Ovary (tissue), 9 donors: Measurements from ENCODE around the gene MFGE8. TPM values are rescaled to one million over a fixed set of nuclear protein-coding genes. Genes with fewer than 3 reads are reported as not detected.
"Not testable (repeated sequence)": the region's sequence is repeated elsewhere in the genome, so short reads cannot be mapped to it uniquely, and the experiment has no call there.

Experiments
- DNase-seq, 5 donors: peaks; one replicate each; pipeline ENCODE4 v3.0.0-alpha.2; 2019 to 2020
- H3K27ac ChIP-seq, 2 donors: fragments of 200-600 bp; one replicate each; pipeline versions ENCODE4 v1.5.1 to v1.8.0; 2019 to 2022
- H3K27me3 ChIP-seq: fragments of 200-600 bp; one replicate; pipeline ENCODE4 v1.8.0; 2022
- H3K36me3 ChIP-seq: fragments of 200-600 bp; sonication (generic); one replicate; pipeline ENCODE4 v1.5.1; 2019
- H3K4me1 ChIP-seq: one replicate; pipeline ENCODE4 v1.8.1; 2013; ENCODE audit warnings: mild to moderate bottlenecking, moderate library complexity; ENCODE audit not compliant: insufficient read depth
- H3K4me3 ChIP-seq: fragments of 200-600 bp; sonication (generic); one replicate; pipeline ENCODE4 v1.5.1; 2017
- H3K9me3 ChIP-seq, 2 donors: fragments of 200-600 bp in 1 of 2; sonication (generic) in 1 of 2; one replicate each; pipeline versions ENCODE4 v1.5.1 to v1.8.1; 2013 to 2019; ENCODE audit warnings: mild to moderate bottlenecking in 1 of 2, moderate library complexity in 1 of 2
- EP300 ChIP-seq: sonication (generic); formaldehyde crosslinking; IDR thresholded peaks from one replicate; pipeline ENCODE4 v1.6.1; 2017; ENCODE audit warnings: antibody characterized with exemption
- POLR2A ChIP-seq: fragments of 450-650 bp; IDR thresholded peaks from one replicate; pipeline ENCODE4 v1.6.1; 2017; ENCODE audit warnings: antibody characterized with exemption, mild to moderate bottlenecking, moderate library complexity
- WGBS, 3 donors: extraction: QIAGEN DNeasy Blood & Tissue Kit in 1 of 3; methylation state at CpG; one replicate each; pipeline versions ENCODE4 v1.1.5 to v1.1.7; 2013 to 2017; 5-methylcytosine and 5-hydroxymethylcytosine counted together
- intact Hi-C, 4 donors: fragments of 100-400 bp; cut with DNase I; formaldehyde crosslinking; loops; one replicate each; pipeline versions ENCODE4 v1.11.0 to v1.15.1; 2022 to 2023
- polyA plus RNA-seq, 2 donors: library from polyadenylated mRNA; stranded (reverse); fragments of 200-250 nt in 1 of 2; fragments of 350-450 nt in 1 of 2; fragmentation: Illumina TruSeq in 1 of 2; extraction: RNeasy Lipid Tissue Mini Kit (QIAGEN cat#74804) in 1 of 2; gene quantifications; one replicate each; pipeline ENCODE4 v1.2.3, GENCODE V29; 2013 to 2014
- total RNA-seq, 7 donors: library from RNA; depleted of rRNA in 2 of 7; stranded (reverse); fragments of >200 nt in 2 of 7; fragmentation: NEBNext Ultra II Directional in 3 of 7; extraction: Animal tissue kit (Norgen Biotek cat#: 25700) in 3 of 7; gene quantifications; one replicate each; pipeline versions ENCODE4 v1.1.0 to v1.2.4, GENCODE V29; 2016 to 2023
- TF ChIP-seq, protein P1 (sequence below), 3 donors: fragments of 450-650 bp in 2 of 3; fragments of 200-600 bp in 1 of 3; IDR thresholded peaks; one replicate each; pipeline versions ENCODE4 v1.5.1 to v1.8.0; 2016 to 2022; ENCODE audit warnings: antibody characterized with exemption in 3 of 3, mild to moderate bottlenecking in 1 of 3
- donor health status: DM: no; HTN: no; CAD: no; lungs with moderate emphysema.
- donor health status: DM: no; HTN: no; CAD: no.
- donor health status: Bipolar disorder and iron deficiency.
- donor health status: DM: yes; HTN: yes; CAD: no.
- donor health status: DM: no; HTN: no; CAD: no.
- donor health status: DM: yes; HTN: yes; CAD: no.

MFGE8 gene
- total and polyA plus RNA-seq, 9 donors: 193 to 383 (median 213) TPM

- WGBS, 3 donors: 33 to 42% (median 41%) methylated on average over 4 of the region's 4 CpGs
- H3K4me3 ChIP-seq: no peak overlapping the region
- TF ChIP-seq, protein P1, sequence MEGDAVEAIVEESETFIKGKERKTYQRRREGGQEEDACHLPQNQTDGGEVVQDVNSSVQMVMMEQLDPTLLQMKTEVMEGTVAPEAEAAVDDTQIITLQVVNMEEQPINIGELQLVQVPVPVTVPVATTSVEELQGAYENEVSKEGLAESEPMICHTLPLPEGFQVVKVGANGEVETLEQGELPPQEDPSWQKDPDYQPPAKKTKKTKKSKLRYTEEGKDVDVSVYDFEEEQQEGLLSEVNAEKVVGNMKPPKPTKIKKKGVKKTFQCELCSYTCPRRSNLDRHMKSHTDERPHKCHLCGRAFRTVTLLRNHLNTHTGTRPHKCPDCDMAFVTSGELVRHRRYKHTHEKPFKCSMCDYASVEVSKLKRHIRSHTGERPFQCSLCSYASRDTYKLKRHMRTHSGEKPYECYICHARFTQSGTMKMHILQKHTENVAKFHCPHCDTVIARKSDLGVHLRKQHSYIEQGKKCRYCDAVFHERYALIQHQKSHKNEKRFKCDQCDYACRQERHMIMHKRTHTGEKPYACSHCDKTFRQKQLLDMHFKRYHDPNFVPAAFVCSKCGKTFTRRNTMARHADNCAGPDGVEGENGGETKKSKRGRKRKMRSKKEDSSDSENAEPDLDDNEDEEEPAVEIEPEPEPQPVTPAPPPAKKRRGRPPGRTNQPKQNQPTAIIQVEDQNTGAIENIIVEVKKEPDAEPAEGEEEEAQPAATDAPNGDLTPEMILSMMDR (IDR thresholded peaks at IDR 0.05): no peak
- TF ChIP-seq POLR2A (no peak), EP300 (no peak)
- no peaks in the 10 kb centered on the region for H3K9me3 ChIP-seq
- intact Hi-C loops: no loop called here
- DNase-seq: no peak
- no peaks in the 10 kb centered on the region for H3K36me3 ChIP-seq
- no peaks in the 10 kb centered on the region for H3K4me1 ChIP-seq
- no peaks in the 10 kb centered on the region for H3K27me3 ChIP-seq
- no peak overlapping the region for H3K27ac ChIP-seq
These were observed 19.2 kb upstream of the MFGE8 start for GRCh38 chr15:88932271-88932874.

DNA sequence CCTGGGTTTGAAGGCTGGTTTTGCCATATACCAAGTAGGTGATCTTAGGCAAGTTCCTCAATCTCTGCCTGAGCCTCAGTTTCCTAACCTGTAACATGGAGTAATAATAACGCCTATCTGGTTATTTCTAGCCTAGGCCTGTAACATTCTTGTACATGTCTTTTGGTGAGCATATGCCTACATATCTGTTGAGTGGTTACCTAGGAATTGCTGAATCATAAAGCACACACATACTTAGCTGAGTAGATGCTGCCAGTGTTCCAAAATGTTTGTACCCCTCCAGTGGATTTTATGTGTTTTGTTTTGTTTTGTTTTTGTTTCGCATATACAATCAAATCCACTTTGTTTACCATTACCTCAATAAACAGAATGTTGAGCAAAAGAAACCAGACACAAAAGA is 17.4 kb upstream of the MFGE8 start:
- H3K27me3 ChIP-seq: no peaks in the 10 kb centered on the region
- no peak overlapping the region for H3K4me3 ChIP-seq
- no peak overlapping the region for H3K27ac ChIP-seq
- intact Hi-C loops: no loop called here
- no peaks in the 10 kb centered on the region for H3K9me3 ChIP-seq
- H3K36me3 ChIP-seq: no peaks in the 10 kb centered on the region
- DNase-seq: no peak
- no peak for TF ChIP-seq POLR2A
- TF ChIP-seq, protein P1 (IDR thresholded peaks at IDR 0.05): no peak
- no peak for TF ChIP-seq EP300
- no peaks in the 10 kb centered on the region for H3K4me1 ChIP-seq
- WGBS, 3 donors: 81 to 84% (median 82%) methylated on average over 2 of the region's 2 CpGs

DNA sequence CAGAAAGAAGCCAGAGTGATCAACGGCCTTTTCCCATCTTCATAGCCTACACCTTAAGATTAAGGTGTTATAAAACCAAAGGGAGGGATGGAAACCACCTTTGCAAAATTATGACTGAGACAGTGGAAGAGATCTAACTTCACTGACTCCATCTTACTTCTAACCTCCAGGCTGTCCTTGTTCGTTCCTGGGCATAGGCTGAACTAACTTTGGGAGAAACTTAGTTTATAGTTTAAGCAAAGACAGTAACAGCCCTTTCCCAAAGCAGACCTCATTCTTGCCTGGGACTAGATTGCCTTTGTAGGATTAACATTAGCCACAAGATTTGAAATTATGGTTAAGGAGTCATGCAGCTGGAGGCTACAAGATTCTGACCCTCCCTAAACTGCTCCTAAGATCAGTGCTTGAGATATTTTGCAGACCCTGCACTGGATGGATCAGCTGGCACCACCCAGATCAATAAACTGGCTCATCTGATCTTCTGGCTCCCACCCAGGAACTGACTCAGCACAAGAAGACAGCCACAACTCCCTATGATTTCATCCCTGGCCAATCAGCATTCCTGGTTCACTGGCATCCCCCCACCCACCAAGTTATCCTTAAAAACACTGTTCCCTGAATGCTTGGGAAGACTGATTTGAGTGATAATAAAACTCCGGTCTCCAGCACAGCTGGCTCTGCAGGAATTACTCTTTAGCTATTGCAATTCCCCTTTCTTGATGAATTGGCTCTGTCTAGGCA is 16.3 kb upstream of the MFGE8 start:
- intact Hi-C loops, H3K9me3 ChIP-seq, H3K36me3 ChIP-seq, H3K4me1 ChIP-seq, H3K27me3 ChIP-seq, H3K27ac ChIP-seq, H3K4me3 ChIP-seq, DNase-seq: not testable (repeated sequence)
- 65 to 71% (median 71%) methylated on average over 3 of the region's 3 CpGs for WGBS, 3 donors

- H3K4me1 ChIP-seq, DNase-seq, H3K27ac ChIP-seq, H3K9me3 ChIP-seq, H3K27me3 ChIP-seq, H3K4me3 ChIP-seq, H3K36me3 ChIP-seq, intact Hi-C loops: not testable (repeated sequence)
These were observed 15.0 kb upstream of the MFGE8 start for GRCh38 chr15:88928192-88928591.

DNA sequence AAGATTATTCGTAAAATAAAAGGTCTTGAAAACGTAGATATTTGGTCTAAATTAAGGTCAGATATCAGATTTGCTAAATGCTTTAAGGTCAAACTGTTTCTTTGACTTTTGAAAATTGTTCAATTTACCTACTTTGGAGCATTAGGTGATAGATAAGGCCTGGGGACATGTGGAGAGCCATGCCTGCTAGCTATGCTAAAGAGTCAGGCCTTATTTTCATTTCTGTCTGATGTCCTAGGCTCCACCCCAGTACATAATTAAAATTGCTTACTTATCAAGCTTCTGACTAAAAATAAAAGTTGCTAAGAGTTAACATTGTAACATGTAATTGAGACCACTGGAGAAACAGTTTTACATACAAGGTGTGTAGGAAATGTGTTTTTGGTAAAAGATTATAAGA is 12.5 kb upstream of the MFGE8 start:
- H3K36me3 ChIP-seq, H3K4me3 ChIP-seq, H3K9me3 ChIP-seq, H3K4me1 ChIP-seq, H3K27ac ChIP-seq, H3K27me3 ChIP-seq, intact Hi-C loops, DNase-seq: not testable (repeated sequence)
- WGBS, 3 donors: 62 to 80% (median 67%) methylated on average over 2 of the region's 2 CpGs

GRCh38 chr15:88920892-88921435 is 7.8 kb upstream of the MFGE8 start:
- H3K27me3 ChIP-seq, H3K9me3 ChIP-seq, DNase-seq, H3K27ac ChIP-seq, H3K4me1 ChIP-seq, H3K36me3 ChIP-seq, H3K4me3 ChIP-seq, intact Hi-C loops: not testable (repeated sequence)
- 90 to 92% (median 92%) methylated on average over 12 of the region's 12 CpGs for WGBS, 3 donors
